H1 (cell line): ENCODE measurements around the gene PLCH2. TPM values are rescaled to one million over a fixed set of nuclear protein-coding genes. Genes with fewer than 3 reads are reported as not detected.
A peak's percentile ranks its signal among the peaks of the same experiment; 100 is the strongest.

Experiments
- CTCF ChIA-PET: fragments of 300-600 bp; sonication (Branson Sonifier 250); formaldehyde crosslinking; loops from one replicate; lab custom pipeline; 2021; ENCODE audit not compliant: partially characterized antibody; lab: Charles Lee
- POLR2A ChIA-PET: fragments of 300-600 bp; sonication (Branson Sonifier 250); formaldehyde crosslinking; loops from one replicate; lab custom pipeline; 2021; ENCODE audit warnings: inconsistent platforms; ENCODE audit not compliant: partially characterized antibody; lab: Charles Lee
- DNase-seq, 2 experiments: peaks; one replicate each; pipeline versions ENCODE4 v3.0.0 to v3.0.0-alpha.2; 2010 to 2022; ENCODE audit warnings: low spot score in 2 of 2, low read depth in 1 of 2, mixed read lengths in 1 of 2
- FAIRE-seq: peaks from 2 replicates; lab custom pipeline; 2011; peaks lifted over from hg19 to GRCh38; lab: Jason Lieb, UNC
- H2AFZ ChIP-seq: 2 replicates; pipeline ENCODE4 v1.8.1; 2012; ENCODE audit warnings: low read length, inconsistent platforms
- H2AK5ac ChIP-seq: 2 replicates; pipeline ENCODE4 v1.6.1; 2013; ENCODE audit warnings: low read depth, low read length
- H2BK120ac ChIP-seq: replicated peaks from 2 replicates; pipeline ENCODE3; 2013; ENCODE audit warnings: low read depth, low read length, inconsistent platforms
- H2BK12ac ChIP-seq: 2 replicates; pipeline ENCODE4 v1.6.1; 2013; ENCODE audit warnings: low read depth, low read length
- H2BK15ac ChIP-seq: 2 replicates; pipeline ENCODE4 v1.6.1; 2013; ENCODE audit warnings: low read length
- H2BK20ac ChIP-seq: 2 replicates; pipeline ENCODE4 v1.6.1; 2013; ENCODE audit warnings: low read length
- H2BK5ac ChIP-seq: 2 replicates; pipeline ENCODE4 v1.6.1; 2013; ENCODE audit warnings: low read depth, low read length
- H3K14ac ChIP-seq: 2 replicates; pipeline ENCODE4 v1.6.1; 2013; ENCODE audit warnings: inconsistent platforms; ENCODE audit not compliant: insufficient read length
- H3K18ac ChIP-seq: 2 replicates; pipeline ENCODE4 v1.6.1; 2013; ENCODE audit warnings: low read length; ENCODE audit errors: extremely low read depth
- H3K23ac ChIP-seq: 2 replicates; pipeline ENCODE4 v1.6.1; 2013; ENCODE audit warnings: inconsistent platforms; ENCODE audit not compliant: insufficient read length
- H3K23me2 ChIP-seq: 2 replicates; pipeline ENCODE4 v1.6.1; 2013; ENCODE audit warnings: low read depth, low read length
- H3K27ac ChIP-seq: 2 replicates; pipeline ENCODE4 v1.6.1; 2011; ENCODE audit warnings: low read depth, low read length, inconsistent platforms
- H3K27me3 ChIP-seq, 4 experiments: replicated peaks in 1 of 4; 1 replicate in 1 of 4; 2 replicates in 3 of 4; pipeline versions ENCODE4 v1.6.1 to v1.8.1; 2011 to 2013; ENCODE audit warnings: low read length in 3 of 4, mild to moderate bottlenecking in 3 of 4, inconsistent platforms in 2 of 4, mixed read lengths in 2 of 4, moderate library complexity in 1 of 4; ENCODE audit not compliant: control insufficient read depth in 3 of 4, insufficient read depth in 3 of 4; ENCODE audit errors: extremely low read depth in 1 of 4
- H3K36me3 ChIP-seq, 4 experiments: 2 replicates each; pipeline versions ENCODE4 v1.6.1 to v1.8.1; 2011 to 2013; ENCODE audit warnings: mild to moderate bottlenecking in 4 of 4, low read length in 3 of 4, moderate library complexity in 2 of 4, control low read depth in 1 of 4, inconsistent platforms in 1 of 4; ENCODE audit not compliant: insufficient read depth in 4 of 4, control insufficient read depth in 2 of 4
- H3K4ac ChIP-seq: replicated peaks from 2 replicates; pipeline ENCODE3; 2013; ENCODE audit warnings: low read length, low read depth, mixed read lengths, inconsistent platforms; ENCODE audit not compliant: insufficient read length
- H3K4me1 ChIP-seq, 4 experiments: replicated peaks in 1 of 4; 1 replicate in 1 of 4; 2 replicates in 3 of 4; pipeline versions ENCODE4 v1.6.1 to v1.8.1; 2011 to 2013; ENCODE audit warnings: low read length in 3 of 4, inconsistent platforms in 2 of 4, mixed read lengths in 1 of 4; ENCODE audit not compliant: insufficient read depth in 4 of 4, control insufficient read depth in 3 of 4
- H3K4me2 ChIP-seq, 2 experiments: 2 replicates each; pipeline versions ENCODE4 v1.6.1 to v1.8.1; 2011 to 2013; ENCODE audit warnings: low read depth in 2 of 2, low read length in 2 of 2, control low read depth in 1 of 2, inconsistent platforms in 1 of 2, mild to moderate bottlenecking in 1 of 2; ENCODE audit not compliant: insufficient read depth in 1 of 2
- H3K4me3 ChIP-seq, 4 experiments: fragments of 200-600, 300-600 bp in 1 of 4; sonication (generic), shearing (Covaris generic), sonication (Bioruptor Twin) in 1 of 4; 2 replicates each; pipeline versions ENCODE4 v1.5.1 to v1.8.1; 2011 to 2016; ENCODE audit warnings: low read length in 4 of 4, low read depth in 3 of 4, control low read depth in 2 of 4, inconsistent platforms in 2 of 4, mild to moderate bottlenecking in 2 of 4, mixed read lengths in 1 of 4, moderate library complexity in 1 of 4; ENCODE audit not compliant: insufficient read depth in 2 of 4; ENCODE audit errors: extremely low read depth in 1 of 4
- H3K56ac ChIP-seq: replicated peaks from 2 replicates; pipeline ENCODE3; 2013; ENCODE audit warnings: low read depth, mild to moderate bottlenecking, mixed read lengths, low read length, inconsistent platforms; ENCODE audit not compliant: insufficient read length
- H3K79me1 ChIP-seq: 2 replicates; pipeline ENCODE4 v1.6.1; 2013; ENCODE audit warnings: low read depth, low read length, control low read depth
- H3K79me2 ChIP-seq, 2 experiments: 2 replicates each; pipeline versions ENCODE4 v1.6.1 to v1.8.1; 2012 to 2013; ENCODE audit warnings: low read length in 2 of 2, mild to moderate bottlenecking in 2 of 2, inconsistent platforms in 1 of 2; ENCODE audit not compliant: insufficient read depth in 2 of 2, control insufficient read depth in 1 of 2
- H3K9ac ChIP-seq, 4 experiments: replicated peaks in 1 of 4; 1 replicate in 1 of 4; 2 replicates in 3 of 4; pipeline versions ENCODE4 v1.6.1 to v1.8.1; 2011 to 2013; ENCODE audit warnings: low read depth in 3 of 4, low read length in 3 of 4, control low read depth in 2 of 4, mild to moderate bottlenecking in 2 of 4, moderate library complexity in 2 of 4, inconsistent platforms in 1 of 4; ENCODE audit errors: extremely low read depth in 1 of 4
- H3K9me3 ChIP-seq, 2 experiments: 2 replicates each; pipeline versions ENCODE4 v1.6.1 to v1.8.1; 2012 to 2013; ENCODE audit warnings: mild to moderate bottlenecking in 2 of 2, moderate library complexity in 2 of 2, control low read depth in 1 of 2, inconsistent platforms in 1 of 2, low read depth in 1 of 2, low read length in 1 of 2, mixed read lengths in 1 of 2; ENCODE audit not compliant: insufficient read depth in 2 of 2
- H4K20me1 ChIP-seq, 2 experiments: replicated peaks in 1 of 2; 2 replicates each; pipeline versions ENCODE3 to v1.8.1; 2011 to 2013; ENCODE audit warnings: inconsistent platforms in 2 of 2, low read length in 2 of 2, mild to moderate bottlenecking in 1 of 2; ENCODE audit not compliant: insufficient read depth in 2 of 2, control insufficient read depth in 1 of 2
- H4K5ac ChIP-seq: 2 replicates; pipeline ENCODE4 v1.6.1; 2013; ENCODE audit warnings: low read length, low read depth, mixed read lengths, inconsistent platforms; ENCODE audit not compliant: insufficient read length
- H4K8ac ChIP-seq: 2 replicates; pipeline ENCODE4 v1.8.0; 2013; ENCODE audit warnings: mild to moderate bottlenecking, moderate library complexity, low read length, inconsistent platforms; ENCODE audit not compliant: insufficient read depth; ENCODE audit errors: extremely low read depth
- H4K91ac ChIP-seq: replicated peaks from 2 replicates; pipeline ENCODE3; 2013; ENCODE audit warnings: low read length, mixed read lengths, inconsistent platforms; ENCODE audit not compliant: insufficient read length
- CHD1 ChIP-seq: IDR thresholded peaks from 2 replicates; pipeline ENCODE4 v1.6.1; 2012; ENCODE audit warnings: low read depth, low read length, improper control_type of control experiment
- GTF2F1 ChIP-seq: IDR thresholded peaks from 2 replicates; pipeline ENCODE4 v1.6.1; 2012; ENCODE audit warnings: low read depth, low read length, improper control_type of control experiment, borderline replicate concordance
- HDAC2 ChIP-seq, 2 experiments: fragments of 300-600 bp in 1 of 2; sonication (generic) in 1 of 2; IDR thresholded peaks; 2 replicates each; pipeline ENCODE4 v1.6.1; 2011 to 2012; ENCODE audit warnings: low read depth in 2 of 2, low read length in 2 of 2, mild to moderate bottlenecking in 2 of 2, moderate library complexity in 2 of 2, borderline replicate concordance in 1 of 2, inconsistent platforms in 1 of 2
- MAX ChIP-seq: IDR thresholded peaks from 2 replicates; pipeline ENCODE4 v1.6.1; 2012; ENCODE audit warnings: inconsistent platforms
- NANOG ChIP-seq: IDR thresholded peaks from 2 replicates; pipeline ENCODE4 v1.6.1; 2011; ENCODE audit warnings: low read length, low read depth, mild to moderate bottlenecking, inconsistent platforms; ENCODE audit not compliant: insufficient read depth, poor library complexity, severe bottlenecking
- POLR2AphosphoS5 ChIP-seq: IDR thresholded peaks from 2 replicates; pipeline ENCODE4 v1.6.1; 2011; ENCODE audit warnings: low read depth, low read length
- RAD21 ChIP-seq, 2 experiments: IDR thresholded peaks in 1 of 2; conservative IDR thresholded peaks in 1 of 2; 2 replicates each; pipeline ENCODE4 v1.6.1; 2011; ENCODE audit warnings: low read depth in 2 of 2, low read length in 2 of 2, improper control_type of control experiment in 1 of 2, inconsistent platforms in 1 of 2, mild to moderate bottlenecking in 1 of 2, moderate library complexity in 1 of 2
- TCF12 ChIP-seq: IDR thresholded peaks from 2 replicates; pipeline ENCODE4 v1.6.1; 2011; ENCODE audit warnings: low read depth, mild to moderate bottlenecking, low read length
- YY1 ChIP-seq: IDR thresholded peaks from 2 replicates; pipeline ENCODE4 v1.6.1; 2011; ENCODE audit warnings: low read depth, mild to moderate bottlenecking, low read length
- WGBS, 2 experiments: shearing (Covaris generic) in 1 of 2; methylation state at CpG; one replicate each; pipeline versions ENCODE4 v1.1.6 to v1.1.7; 2013 to 2015; ENCODE audit warnings: low lambda C conversion rate in 2 of 2, mixed read lengths in 2 of 2, inconsistent platforms in 1 of 2, low coverage in 1 of 2, missing lambda C conversion rate in 1 of 2; ENCODE audit not compliant: insufficient replicate concordance in 2 of 2, insufficient coverage in 1 of 2, insufficient read length in 1 of 2; ENCODE audit errors: extremely low coverage in 1 of 2, missing lambda C conversion rate in 1 of 2; 5-methylcytosine and 5-hydroxymethylcytosine counted together
- polyA plus RNA-seq, 7 experiments: library from polyadenylated mRNA; depleted of rRNA in 3 of 7; stranded (reverse) in 5 of 7; unstranded in 2 of 7; fragments of >200 nt in 5 of 7; fragments of 200-250 nt in 2 of 7; gene quantifications; 1 replicate in 5 of 7; 2 replicates in 1 of 7; 4 replicates in 1 of 7; pipeline versions ENCODE4 v1.2.1 to v1.2.3, GENCODE V29; 2011 to 2013; ENCODE audit warnings: missing spikeins in 2 of 7, mixed read lengths in 2 of 7
- total RNA-seq: library from RNA; stranded (reverse); fragmentation: NEBNext Ultra II Directional; extraction: Animal tissue kit (Norgen Biotek cat#: 25700); gene quantifications from 2 replicates; pipeline ENCODE4 v1.2.1, GENCODE V29; 2021

PLCH2 gene
- total and polyA plus RNA-seq, 2 of the 8 experiments (the other 6 are each of a cell fraction or from before 2014, with no cell fraction given), result 0.14 to 0.19 TPM

- DNase-seq (peak in 1 of 2 experiments; percentile 92), FAIRE-seq (no peak)
- H3K79me1 ChIP-seq, result no peaks in the 10 kb centered on the region
- H3K79me2 ChIP-seq, result no peaks in the 10 kb centered on the region
- H3K14ac ChIP-seq, result no peak overlapping the region
- H3K27ac ChIP-seq, result no peak overlapping the region
- H3K9me3 ChIP-seq, result no peaks in the 10 kb centered on the region
- H4K91ac ChIP-seq, result peak overlapping the region; percentile 91
- no peak overlapping the region for H2AFZ ChIP-seq
- H3K27me3 ChIP-seq, result peaks cover 0 to 44% (median 33%) of the 10 kb centered on the region in 4 experiments; a peak in 6 of 7 replicates
- no peak overlapping the region for H3K9ac ChIP-seq
- peaks cover 0 to 5% of the 10 kb centered on the region in 2 experiments for H4K20me1 ChIP-seq
- H4K8ac ChIP-seq, result no peak overlapping the region
- H2BK20ac ChIP-seq, result no peak overlapping the region
- H2BK12ac ChIP-seq, result 0 out of 2 replicates have a peak overlapping the region, but pooled peaks have one; percentile 39
- no peak overlapping the region for H3K18ac ChIP-seq
- H3K56ac ChIP-seq, result no peak overlapping the region
- WGBS, 2 experiments, result 63% methylated on average over 8 of the region's 12 CpGs; no CpG with 5 or more reads in 1 of the 2 experiments
- H2BK15ac ChIP-seq, result no peak overlapping the region
- no peaks in the 10 kb centered on the region for H3K36me3 ChIP-seq
- no peaks in the 10 kb centered on the region for H3K23me2 ChIP-seq
- no peak overlapping the region for H2BK5ac ChIP-seq
- no peak overlapping the region for H3K4ac ChIP-seq
- H3K23ac ChIP-seq, result no peak overlapping the region
- no peak overlapping the region for H2AK5ac ChIP-seq
- ChIA-PET POLR2A (interaction anchor here (0.6 kb wide), 1 partner anchor 97 kb away, joined by 3 read pairs; no protein-coding TSS in a partner anchor), CTCF (interaction anchor here (0.7 to 3.0 kb wide), 17 partner anchors 8 to 850 kb away, joined by 3 to 17 read pairs (median 4); partner anchors contain the start of genes PANK4 and TNFRSF14)
- H3K4me2 ChIP-seq, result no peak overlapping the region
- no peak overlapping the region for H2BK120ac ChIP-seq
- peaks cover 0 to 36% (median 20%) of the 10 kb centered on the region in 4 experiments; a peak in 6 of 7 replicates for H3K4me1 ChIP-seq
- H4K5ac ChIP-seq, result no peak overlapping the region
- no peak overlapping the region for H3K4me3 ChIP-seq
- TF ChIP-seq GTF2F1, result no peak
- TF ChIP-seq YY1, result no peak
- TF ChIP-seq CHD1, result no peak
- no peak for TF ChIP-seq NANOG
- no peak for TF ChIP-seq HDAC2 (IDR thresholded peaks at IDR 0.05; ENCODE audit: borderline replicate concordance in 1 of 2, low read depth in 2 of 2, low read length in 2 of 2)
- TF ChIP-seq POLR2AphosphoS5, result no peak
- TF ChIP-seq TCF12, result peak; percentile 77; the same call in 1 of the 2 replicates
- TF ChIP-seq RAD21 (IDR thresholded peaks at IDR 0.05 in 1 of 2, conservative IDR thresholded peaks at IDR 0.05 in 1 of 2; ENCODE audit: low read depth in 2 of 2, low read length in 2 of 2), result peak; percentile 36 to 48
- TF ChIP-seq MAX, result no peak
These were observed 63.3 kb downstream of the PLCH2 start for GRCh38 chr1:2539312-2539907.
